ENCODE results near the gene RNF144A. TPM values are rescaled to one million over a fixed set of nuclear protein-coding genes. Genes with fewer than 3 reads are reported as not detected.
A peak's percentile ranks its signal among the peaks of the same experiment; 100 is the strongest.

Gene RNF144A
- total and polyA plus RNA-seq, 9 donors, result 10.4 to 47.7 (median 23.9) TPM

DNA sequence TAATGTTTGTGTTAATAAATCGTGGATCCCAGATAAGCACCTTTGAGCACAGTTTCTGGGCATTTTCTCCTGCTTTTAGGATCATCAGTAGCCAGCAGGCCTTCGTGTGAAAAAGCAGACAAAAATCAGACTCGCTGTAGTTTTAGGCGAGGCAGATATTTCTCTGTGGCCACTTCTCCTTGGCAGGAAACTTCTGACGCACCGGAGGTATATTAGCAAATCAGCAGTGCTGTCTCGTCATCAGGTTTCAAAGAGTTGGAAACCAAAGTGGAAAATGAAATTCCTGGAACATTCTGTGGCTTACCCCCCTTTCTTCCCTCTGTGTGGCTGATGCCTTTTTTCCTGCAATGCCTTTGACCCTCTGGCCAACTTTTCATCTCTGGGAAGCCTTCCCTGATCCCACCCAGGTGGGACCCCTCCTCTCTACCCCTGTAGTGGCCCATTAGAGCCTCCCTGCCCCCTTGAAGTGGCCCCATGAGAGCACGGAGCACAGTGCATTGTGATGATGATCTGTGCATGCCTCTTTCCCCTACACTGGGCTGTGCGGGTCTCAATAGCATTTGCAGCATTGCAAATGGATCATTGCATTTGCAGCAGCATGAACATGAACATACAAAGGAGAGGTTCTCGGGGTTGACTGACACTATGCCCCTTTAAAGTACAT, 93.3 kb downstream of the RNF144A start:
- no peaks in the 10 kb centered on the region for H3K36me3 ChIP-seq
- no peaks in the 10 kb centered on the region for H3K27me3 ChIP-seq
- H3K4me1 ChIP-seq (ENCODE audit: insufficient read depth), result peaks cover 7% of the 10 kb centered on the region
- H3K9me3 ChIP-seq, result no peaks in the 10 kb centered on the region
- 37 to 52% (median 47%) methylated on average over 10 of the region's 10 CpGs for WGBS, 3 donors
- no peak overlapping the region for H3K4me3 ChIP-seq
- TF ChIP-seq CTCF (IDR thresholded peaks at IDR 0.05) (no peak), POLR2A (IDR thresholded peaks at IDR 0.05) (no peak), EP300 (IDR thresholded peaks at IDR 0.05) (no peak)
- peak overlapping the region; percentile 56 to 71 for H3K27ac ChIP-seq
- peak in 2 of 5 donors; percentile 36 to 61 for DNase-seq
- intact Hi-C loops (cut with DNase I), result no loop called here

DNA sequence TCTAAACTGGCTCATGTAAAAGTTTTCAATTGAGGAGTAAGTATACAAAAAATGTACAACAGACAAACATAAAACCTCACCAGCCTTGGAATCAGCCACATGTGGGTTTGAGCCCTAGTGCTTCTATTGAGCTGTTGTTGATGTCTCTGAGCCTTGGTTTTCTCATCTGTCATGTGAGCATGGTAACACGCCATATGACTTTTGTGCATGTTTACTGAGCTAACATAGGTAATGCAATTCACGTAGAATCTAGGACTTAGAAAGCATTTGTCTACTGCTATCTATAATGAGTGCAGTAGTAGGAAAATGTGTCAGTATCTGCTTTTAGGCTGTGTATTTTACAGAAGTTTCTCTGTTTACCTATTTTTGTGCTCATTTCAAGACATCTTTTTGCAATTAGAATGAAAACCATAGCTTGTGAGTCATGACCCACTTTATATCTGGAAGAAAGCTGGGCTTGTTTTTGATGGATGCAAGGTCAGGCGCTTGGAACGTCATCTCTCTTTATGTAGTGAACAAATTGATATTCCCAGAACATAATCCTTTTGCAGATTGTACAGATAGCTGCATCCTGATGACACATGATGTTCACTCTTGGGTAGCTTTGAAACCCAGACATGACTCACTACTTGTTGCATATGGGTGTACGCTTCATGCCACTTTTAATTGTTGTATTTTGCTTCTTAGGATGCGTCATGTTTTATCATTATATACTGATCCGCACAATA, 94.3 kb downstream of the RNF144A start:
- H3K27ac ChIP-seq, result peak overlapping the region in 1 of 2 donors; percentile 26
- no peaks in the 10 kb centered on the region for H3K27me3 ChIP-seq
- H3K36me3 ChIP-seq, result no peaks in the 10 kb centered on the region
- no peak for DNase-seq
- no peak overlapping the region for H3K4me3 ChIP-seq
- H3K9me3 ChIP-seq, result no peaks in the 10 kb centered on the region
- TF ChIP-seq POLR2A (IDR thresholded peaks at IDR 0.05) (no peak), EP300 (IDR thresholded peaks at IDR 0.05) (no peak), CTCF (IDR thresholded peaks at IDR 0.05) (no peak)
- intact Hi-C loops (cut with DNase I), result no loop called here
- H3K4me1 ChIP-seq (ENCODE audit: insufficient read depth), result peaks cover 9% of the 10 kb centered on the region
- WGBS, 3 donors, result 69 to 83% (median 79%) methylated on average over 7 of the region's 7 CpGs

GRCh38 chr2:7012141-7012764, 95.0 kb downstream of the RNF144A start:
- WGBS, 3 donors, result 95 to 98% (median 97%) methylated on average over 6 of the region's 6 CpGs
- peaks cover 14% of the 10 kb centered on the region for H3K4me1 ChIP-seq (ENCODE audit: insufficient read depth)

More at GRCh38 chr2:7012141-7012764, 95.0 kb downstream of the RNF144A start:
- no peaks in the 10 kb centered on the region for H3K9me3 ChIP-seq
- H3K27me3 ChIP-seq, result no peaks in the 10 kb centered on the region
- H3K4me3 ChIP-seq, result no peak overlapping the region
- no peak for DNase-seq
- H3K36me3 ChIP-seq, result no peaks in the 10 kb centered on the region
- TF ChIP-seq POLR2A (IDR thresholded peaks at IDR 0.05), result no peak
- TF ChIP-seq EP300 (IDR thresholded peaks at IDR 0.05), result no peak
- no peak for TF ChIP-seq CTCF (IDR thresholded peaks at IDR 0.05)
- peak overlapping the region in 1 of 2 donors; percentile 39 for H3K27ac ChIP-seq
- intact Hi-C loops (cut with DNase I), result no loop called here

Measured in ovary (tissue), 9 donors.